Common myeloid progenitor, CD34-positive (primary cell): Measurements from ENCODE around the gene KAZN. TPM values are rescaled to one million over a fixed set of nuclear protein-coding genes. Genes with fewer than 3 reads are reported as not detected.

ENCODE experiments used
- CTCF ChIA-PET: fragments of 350-600 bp; sonication (Branson Sonifier 250); formaldehyde crosslinking; loops from one replicate; lab custom pipeline; 2021; ENCODE audit warnings: antibody characterized with exemption; lab: Charles Lee
- POLR2A ChIA-PET: fragments of 350-600 bp; sonication (Branson Sonifier 250); formaldehyde crosslinking; loops from one replicate; lab custom pipeline; 2021; ENCODE audit warnings: antibody characterized with exemption; lab: Charles Lee
- DNase-seq, 3 donors: peaks; one replicate each; pipeline versions ENCODE4 v3.0.0 to v3.0.0-alpha.2; 2013
- H3K27ac ChIP-seq, 2 experiments: 1 replicate in 1 of 2; 2 replicates in 1 of 2; pipeline ENCODE4 v1.7.0; 2013; ENCODE audit warnings: inconsistent platforms in 2 of 2, low read length in 2 of 2, mild to moderate bottlenecking in 2 of 2, low read depth in 1 of 2, moderate library complexity in 1 of 2; ENCODE audit not compliant: severe bottlenecking in 2 of 2, insufficient read depth in 1 of 2, poor library complexity in 1 of 2
- H3K27me3 ChIP-seq, 5 experiments: replicated peaks in 2 of 5; 1 replicate in 3 of 5; 2 replicates in 2 of 5; pipeline versions ENCODE4 v1.6.1 to v1.7.0; 2013; ENCODE audit warnings: low read length in 4 of 5, mild to moderate bottlenecking in 2 of 5, moderate library complexity in 2 of 5, inconsistent platforms in 1 of 5; ENCODE audit not compliant: insufficient read depth in 5 of 5, control insufficient read depth in 4 of 5
- H3K36me3 ChIP-seq, 4 experiments: 1 replicate in 2 of 4; 2 replicates in 2 of 4; pipeline versions ENCODE4 v1.6.1 to v1.7.0; 2013; ENCODE audit warnings: low read length in 3 of 4, control low read depth in 1 of 4, mild to moderate bottlenecking in 1 of 4; ENCODE audit not compliant: control insufficient read depth in 4 of 4, insufficient read depth in 4 of 4
- H3K4me1 ChIP-seq, 4 experiments: 1 replicate in 3 of 4; 2 replicates in 1 of 4; pipeline versions ENCODE4 v1.6.1 to v1.7.1; 2013; ENCODE audit warnings: low read length in 3 of 4, mild to moderate bottlenecking in 3 of 4, control low read depth in 1 of 4, inconsistent platforms in 1 of 4, moderate library complexity in 1 of 4; ENCODE audit not compliant: control insufficient read depth in 4 of 4, insufficient read depth in 4 of 4; ENCODE audit errors: control extremely low read depth in 1 of 4
- H3K4me3 ChIP-seq, 7 experiments: 1 replicate in 4 of 7; 2 replicates in 3 of 7; pipeline versions ENCODE4 v1.5.1 to v1.7.0; 2013; ENCODE audit warnings: mild to moderate bottlenecking in 7 of 7, low read length in 6 of 7, moderate library complexity in 6 of 7, inconsistent platforms in 2 of 7, low read depth in 2 of 7, control low read depth in 1 of 7; ENCODE audit not compliant: insufficient read depth in 4 of 7, control insufficient read depth in 1 of 7; ENCODE audit errors: extremely low read depth in 1 of 7
- H3K9me3 ChIP-seq, 5 experiments: 1 replicate in 4 of 5; 2 replicates in 1 of 5; pipeline versions ENCODE4 v1.6.1 to v1.7.1; 2013; ENCODE audit warnings: low read length in 4 of 5, mild to moderate bottlenecking in 2 of 5, inconsistent platforms in 1 of 5, low read depth in 1 of 5, moderate library complexity in 1 of 5; ENCODE audit not compliant: control insufficient read depth in 4 of 5, insufficient read depth in 2 of 5; ENCODE audit errors: control extremely low read depth in 1 of 5
- WGBS: methylation state at CpG from one replicate; pipeline ENCODE4 v1.1.5; 2013; ENCODE audit not compliant: insufficient coverage; 5-methylcytosine and 5-hydroxymethylcytosine counted together
- polyA plus RNA-seq: library from polyadenylated mRNA; unstranded; fragments of 120-200 nt; gene quantifications from one replicate; pipeline ENCODE4 v1.2.1, GENCODE V29; 2013

The KAZN gene
- polyA plus RNA-seq: 0.55 TPM

- DNase-seq: peak; percentile 14 to 35 (median 16)
- Histone ChIP-seq H3K27me3 (peaks cover 0 to 96% (median 40%) of the 10 kb centered on the region in 5 experiments), H3K27ac (no peak within 1 kb of the TSS), H3K36me3 (no peaks in the 10 kb centered on the region), H3K4me3 (peak within 1 kb of the TSS; percentile 16 to 64 (median 52)), H3K9me3 (peaks cover 0 to 4% (median 0%) of the 10 kb centered on the region in 5 experiments), H3K4me1 (peaks cover 5 to 29% (median 19%) of the 10 kb centered on the region in 4 experiments)
- ChIA-PET POLR2A (no interaction called here), CTCF (interaction anchor here (1.7 to 1.9 kb wide), 2 partner anchors 10 to 206 kb away, joined by 3 to 9 read pairs; no protein-coding TSS in a partner anchor)
- under 1% methylated on average over 58 of the region's 81 CpGs for WGBS
Observed at GRCh38 chr1:14598498-14599182, at the start of gene KAZN. Gene KAZN (plus strand): TSS chr1:14598685.

- no peak overlapping the region for H3K27ac ChIP-seq
- no peak for DNase-seq
- no peak overlapping the region for H3K4me3 ChIP-seq
- CTCF ChIA-PET: no interaction called here
- peaks cover 0 to 3% (median 2%) of the 10 kb centered on the region in 5 experiments for H3K9me3 ChIP-seq
- POLR2A ChIA-PET: no interaction called here
- no peaks in the 10 kb centered on the region for H3K36me3 ChIP-seq
- H3K27me3 ChIP-seq: peaks cover 3 to 49% (median 7%) of the 10 kb centered on the region in 5 experiments
- 86% methylated on average over 3 of the region's 3 CpGs for WGBS
- H3K4me1 ChIP-seq: no peaks in the 10 kb centered on the region
Observed at GRCh38 chr1:14549897-14550620, 48.4 kb upstream of the KAZN start.

GRCh38 chr1:14551386-14551785 is 47.1 kb upstream of the KAZN start:
- H3K9me3 ChIP-seq: no peaks in the 10 kb centered on the region
- ChIA-PET POLR2A (no interaction called here), CTCF (interaction anchor here (0.5 kb wide), 1 partner anchor 23 kb away, joined by 5 read pairs; no protein-coding TSS in a partner anchor)
- no peak overlapping the region for H3K27ac ChIP-seq
- peaks cover 5 to 37% (median 9%) of the 10 kb centered on the region in 5 experiments for H3K27me3 ChIP-seq
- H3K36me3 ChIP-seq: no peaks in the 10 kb centered on the region
- DNase-seq: no peak
- WGBS: 100% methylated on average over 3 of the region's 8 CpGs
- no peak overlapping the region for H3K4me3 ChIP-seq
- H3K4me1 ChIP-seq: no peaks in the 10 kb centered on the region

- Histone ChIP-seq H3K4me1 (no peaks in the 10 kb centered on the region), H3K4me3 (no peak overlapping the region), H3K27ac (no peak overlapping the region), H3K36me3 (no peaks in the 10 kb centered on the region), H3K9me3 (no peaks in the 10 kb centered on the region), H3K27me3 (peaks cover 5 to 36% (median 9%) of the 10 kb centered on the region in 5 experiments)
- WGBS: 74% methylated on average over 10 of the region's 11 CpGs
- ChIA-PET POLR2A (no interaction called here), CTCF (no interaction called here)
- no peak for DNase-seq
Observed at GRCh38 chr1:14552246-14552965, 46.1 kb upstream of the KAZN start.

- H3K36me3 ChIP-seq: no peaks in the 10 kb centered on the region
- H3K9me3 ChIP-seq: no peaks in the 10 kb centered on the region
- DNase-seq: no peak
- 90% methylated on average over 7 of the region's 7 CpGs for WGBS
- peaks cover 5 to 44% (median 10%) of the 10 kb centered on the region in 5 experiments for H3K27me3 ChIP-seq
- H3K27ac ChIP-seq: no peak overlapping the region
- H3K4me1 ChIP-seq: no peaks in the 10 kb centered on the region
- CTCF ChIA-PET: no interaction called here
- no peak overlapping the region for H3K4me3 ChIP-seq
- POLR2A ChIA-PET: no interaction called here
Observed at GRCh38 chr1:14553711-14554110, 44.8 kb upstream of the KAZN start.

- Histone ChIP-seq H3K27me3 (peaks cover 8 to 44% (median 11%) of the 10 kb centered on the region in 5 experiments), H3K27ac (no peak overlapping the region), H3K36me3 (no peaks in the 10 kb centered on the region), H3K4me3 (no peak overlapping the region), H3K4me1 (no peaks in the 10 kb centered on the region), H3K9me3 (no peaks in the 10 kb centered on the region)
- CTCF ChIA-PET: no interaction called here
- DNase-seq: no peak
- WGBS: 29% methylated on average over 1 of the region's 2 CpGs
- POLR2A ChIA-PET: no interaction called here
Observed at GRCh38 chr1:14555091-14555490, 43.4 kb upstream of the KAZN start.
